CD4-positive, alpha-beta T cell (primary cell): ENCODE measurements around the gene FBXO3. TPM values are rescaled to one million over a fixed set of nuclear protein-coding genes. Genes with fewer than 3 reads are reported as not detected.
"Not testable (repeated sequence)": the region's sequence is repeated elsewhere in the genome, so short reads cannot be mapped to it uniquely, and the experiment has no call there.

Experiments
- ATAC-seq: fragments of 200-7000 bp; cut with Tn5 transposase; one replicate; pipeline ENCODE4 v1.10.0; 2022; ENCODE audit warnings: mild to moderate bottlenecking; ENCODE audit not compliant: poor library complexity
- CTCF ChIA-PET: fragments of 350-600 bp; sonication (Branson Sonifier 250); formaldehyde crosslinking; loops from one replicate; lab custom pipeline; 2021; ENCODE audit warnings: antibody characterized with exemption, inconsistent platforms; lab: Charles Lee
- POLR2A ChIA-PET: fragments of 350-600 bp; sonication (Branson Sonifier 250); formaldehyde crosslinking; loops from one replicate; lab custom pipeline; 2021; ENCODE audit warnings: antibody characterized with exemption, inconsistent platforms; lab: Charles Lee
- DNase-seq, 14 experiments: peaks; one replicate each; pipeline ENCODE4 v3.0.0-alpha.2; 2013 to 2020; ENCODE audit warnings: mixed read lengths in 2 of 14
- H3K27ac ChIP-seq, 2 donors: one replicate each; pipeline versions ENCODE4 v1.5.1 to v1.7.0; 2013; ENCODE audit warnings: low read length in 2 of 2, low read depth in 1 of 2, mild to moderate bottlenecking in 1 of 2
- H3K27me3 ChIP-seq, 2 experiments: 1 replicate in 1 of 2; 2 replicates in 1 of 2; pipeline versions ENCODE4 v1.6.1 to v1.7.0; 2013; ENCODE audit warnings: low read length in 2 of 2, control low read depth in 1 of 2, mild to moderate bottlenecking in 1 of 2, moderate library complexity in 1 of 2; ENCODE audit not compliant: insufficient read depth in 2 of 2, control insufficient read depth in 1 of 2
- H3K36me3 ChIP-seq: one replicate; pipeline ENCODE4 v1.6.1; 2013; ENCODE audit warnings: low read length, control low read depth; ENCODE audit not compliant: insufficient read depth
- H3K4me1 ChIP-seq: one replicate; pipeline ENCODE4 v1.6.1; 2013; ENCODE audit warnings: low read length, control low read depth; ENCODE audit not compliant: insufficient read depth
- H3K4me3 ChIP-seq: one replicate; pipeline ENCODE4 v1.5.1; 2013; ENCODE audit warnings: mild to moderate bottlenecking, low read length, moderate library complexity
- H3K9me3 ChIP-seq, 2 experiments: 1 replicate in 1 of 2; 2 replicates in 1 of 2; pipeline versions ENCODE4 v1.6.1 to v1.7.0; 2013; ENCODE audit warnings: low read length in 2 of 2, mild to moderate bottlenecking in 2 of 2, control low read depth in 1 of 2, moderate library complexity in 1 of 2; ENCODE audit not compliant: control insufficient read depth in 1 of 2, insufficient read depth in 1 of 2
- H3K27ac Mint-ChIP-seq: one replicate; pipeline ENCODE4 v1.8.0; 2020; ENCODE audit warnings: mixed read lengths
- H3K27me3 Mint-ChIP-seq: one replicate; pipeline ENCODE4 v1.8.0; 2021; ENCODE audit warnings: mixed read lengths
- H3K36me3 Mint-ChIP-seq: one replicate; pipeline ENCODE4 v1.8.0; 2021; ENCODE audit warnings: low read depth, mixed read lengths
- H3K4me1 Mint-ChIP-seq: one replicate; pipeline ENCODE4 v1.8.0; 2021; ENCODE audit warnings: low read depth, mixed read lengths
- H3K4me3 Mint-ChIP-seq: one replicate; pipeline ENCODE4 v1.8.0; 2020; ENCODE audit warnings: mild to moderate bottlenecking, mixed read lengths
- H3K9me3 Mint-ChIP-seq: one replicate; pipeline ENCODE4 v1.8.0; 2020; ENCODE audit warnings: mixed read lengths
- intact Hi-C, 2 experiments: fragments of 100-400 bp; cut with DNase I in 1 of 2; cut with micrococcal nuclease in 1 of 2; formaldehyde crosslinking; loops; one replicate each; pipeline versions ENCODE4 v1.15.1 to v1.9.0; 2023 to 2025; cut with DNase I, micrococcal nuclease
- total RNA-seq, 174 experiments: library from RNA in 2 of 174; stranded (reverse) in 2 of 174; gene quantifications; one replicate each; pipeline ENCODE4 v1.2.3 and lab custom pipeline; 2021 to 2026
- TF ChIP-seq, protein P1 (sequence below): fragments of 200-600 bp; IDR thresholded peaks from one replicate; pipeline ENCODE4 v1.8.0; 2022; ENCODE audit warnings: antibody characterized with exemption, mild to moderate bottlenecking

The FBXO3 gene
- total RNA-seq, 2 experiments from 2014 or later, result 62.0 to 63.4 TPM

DNA sequence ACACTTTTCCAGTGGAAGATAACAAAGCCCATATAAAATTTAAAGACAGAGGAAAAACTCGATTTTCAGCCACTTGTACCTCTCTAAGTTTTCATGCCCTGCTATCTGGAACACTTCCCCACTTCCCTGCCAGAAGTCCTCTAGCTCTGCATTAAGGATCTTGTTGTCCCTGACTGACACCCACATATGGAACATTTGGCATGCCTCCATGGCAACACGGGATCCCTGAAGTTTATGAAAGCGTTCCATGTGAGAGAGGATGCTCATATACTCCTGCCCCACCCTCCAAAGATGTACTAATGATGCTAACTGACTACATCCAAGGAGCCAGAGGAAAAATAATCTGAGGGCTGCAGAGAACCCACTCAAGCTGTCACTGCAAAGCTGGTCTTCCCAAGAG lies 64.9 kb downstream of the FBXO3 start:
- H3K36me3 Mint-ChIP-seq, result peaks cover 48% of the 10 kb centered on the region
- POLR2A ChIA-PET, result interaction anchor here (1.6 kb wide), 1 partner anchor 9 kb away, joined by 4 read pairs; no protein-coding TSS in a partner anchor

DNA sequence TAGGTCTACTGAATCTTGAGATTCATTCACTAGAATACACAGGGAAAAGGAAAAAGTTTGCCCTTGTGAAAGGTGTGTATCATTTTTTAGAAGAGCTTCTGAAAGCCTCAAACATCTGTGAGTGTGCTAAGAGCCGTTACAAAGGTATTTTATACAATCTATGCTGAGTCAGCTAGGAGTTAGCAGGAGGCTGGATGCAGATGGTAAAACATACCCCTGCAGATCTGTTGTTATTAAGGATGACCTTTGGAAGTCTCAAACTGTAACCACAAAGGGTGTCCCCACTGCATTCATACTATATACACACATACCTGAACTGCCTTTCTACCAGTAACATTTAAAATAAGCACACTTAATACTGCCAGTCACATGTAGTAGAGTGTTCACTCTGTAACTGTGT lies 65.3 kb downstream of the FBXO3 start:
- Histone ChIP-seq H3K4me1 (peaks cover 3% of the 10 kb centered on the region), H3K27me3 (no peaks in the 10 kb centered on the region), H3K4me3 (no peak overlapping the region), H3K9me3 (no peaks in the 10 kb centered on the region), H3K27ac (no peak overlapping the region), H3K36me3 (peaks cover 25% of the 10 kb centered on the region)
- Mint-ChIP-seq H3K36me3 (peaks cover 45% of the 10 kb centered on the region), H3K4me3 (no peak overlapping the region), H3K4me1 (no peaks in the 10 kb centered on the region), H3K27ac (no peak overlapping the region), H3K27me3 (no peaks in the 10 kb centered on the region), H3K9me3 (no peaks in the 10 kb centered on the region)
- ChIA-PET POLR2A (interaction anchor here (1.6 kb wide), 1 partner anchor 9 kb away, joined by 4 read pairs; no protein-coding TSS in a partner anchor), CTCF (no interaction called here)
- intact Hi-C loops, result loop anchor here in 1 of 2 experiments (10.0 kb wide), 3 partner anchors 726 to 1956 kb away; partner anchors contain the start of genes CAT, QSER1 and TRIM44
- TF ChIP-seq, protein P1, sequence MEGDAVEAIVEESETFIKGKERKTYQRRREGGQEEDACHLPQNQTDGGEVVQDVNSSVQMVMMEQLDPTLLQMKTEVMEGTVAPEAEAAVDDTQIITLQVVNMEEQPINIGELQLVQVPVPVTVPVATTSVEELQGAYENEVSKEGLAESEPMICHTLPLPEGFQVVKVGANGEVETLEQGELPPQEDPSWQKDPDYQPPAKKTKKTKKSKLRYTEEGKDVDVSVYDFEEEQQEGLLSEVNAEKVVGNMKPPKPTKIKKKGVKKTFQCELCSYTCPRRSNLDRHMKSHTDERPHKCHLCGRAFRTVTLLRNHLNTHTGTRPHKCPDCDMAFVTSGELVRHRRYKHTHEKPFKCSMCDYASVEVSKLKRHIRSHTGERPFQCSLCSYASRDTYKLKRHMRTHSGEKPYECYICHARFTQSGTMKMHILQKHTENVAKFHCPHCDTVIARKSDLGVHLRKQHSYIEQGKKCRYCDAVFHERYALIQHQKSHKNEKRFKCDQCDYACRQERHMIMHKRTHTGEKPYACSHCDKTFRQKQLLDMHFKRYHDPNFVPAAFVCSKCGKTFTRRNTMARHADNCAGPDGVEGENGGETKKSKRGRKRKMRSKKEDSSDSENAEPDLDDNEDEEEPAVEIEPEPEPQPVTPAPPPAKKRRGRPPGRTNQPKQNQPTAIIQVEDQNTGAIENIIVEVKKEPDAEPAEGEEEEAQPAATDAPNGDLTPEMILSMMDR, result no peak
- no peak for ATAC-seq
- no peak for DNase-seq

More for the DNA sequence above, 64.9 kb downstream of the FBXO3 start:
- Histone ChIP-seq H3K36me3 (peaks cover 30% of the 10 kb centered on the region), H3K27ac (no peak overlapping the region), H3K9me3 (no peaks in the 10 kb centered on the region), H3K4me3 (no peak overlapping the region), H3K4me1 (peaks cover 3% of the 10 kb centered on the region), H3K27me3 (no peaks in the 10 kb centered on the region)
- no peak for DNase-seq
- TF ChIP-seq, protein P1, result no peak
- Mint-ChIP-seq H3K4me1 (no peaks in the 10 kb centered on the region), H3K9me3 (no peaks in the 10 kb centered on the region), H3K27ac (no peak overlapping the region), H3K4me3 (no peak overlapping the region), H3K27me3 (no peaks in the 10 kb centered on the region)
- CTCF ChIA-PET, result no interaction called here
- no peak for ATAC-seq
- intact Hi-C loops, result loop anchor here in 1 of 2 experiments (10.0 kb wide), 3 partner anchors 725 to 1955 kb away; partner anchors contain the start of genes CAT, QSER1 and TRIM44

DNA sequence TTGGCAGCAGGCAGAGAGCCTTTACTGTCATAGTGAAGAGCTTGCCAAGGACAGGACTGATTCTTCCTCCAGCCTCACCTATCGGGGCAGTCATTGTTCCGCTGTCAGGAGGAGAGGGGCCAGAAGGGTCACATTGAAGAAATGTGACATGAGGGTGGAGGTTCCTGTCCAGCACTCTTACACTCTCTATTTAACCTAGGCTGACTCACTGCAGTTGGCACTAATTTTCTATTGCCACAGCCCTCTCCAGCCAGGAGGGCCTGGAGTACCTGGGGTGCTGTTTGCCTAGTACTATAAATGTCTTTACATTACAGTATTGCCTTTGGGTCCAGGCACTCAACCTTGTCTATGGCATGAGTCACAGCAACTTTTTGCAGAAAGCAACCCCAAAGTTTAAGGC lies 66.5 kb downstream of the FBXO3 start:
- H3K36me3 ChIP-seq, result peaks cover 15% of the 10 kb centered on the region

More for the DNA sequence above, 66.5 kb downstream of the FBXO3 start:
- H3K27ac ChIP-seq, H3K9me3 ChIP-seq, DNase-seq, H3K4me1 Mint-ChIP-seq, H3K27me3 Mint-ChIP-seq, H3K4me1 ChIP-seq, H3K9me3 Mint-ChIP-seq, H3K27ac Mint-ChIP-seq, POLR2A ChIA-PET, H3K4me3 ChIP-seq, ATAC-seq, H3K4me3 Mint-ChIP-seq, H3K27me3 ChIP-seq: not testable (repeated sequence)
- intact Hi-C loops, result loop anchor here in 1 of 2 experiments (10.0 kb wide), 3 partner anchors 727 to 1957 kb away; partner anchors contain the start of genes CAT, QSER1 and TRIM44
- H3K36me3 Mint-ChIP-seq, result peaks cover 34% of the 10 kb centered on the region
- CTCF ChIA-PET, result interaction anchor here (1.2 kb wide), 1 partner anchor 35 kb away, joined by 4 read pairs; no protein-coding TSS in a partner anchor
